ENCODE results near the gene TRIM65. TPM values are rescaled to one million over a fixed set of nuclear protein-coding genes. Genes with fewer than 3 reads are reported as not detected.

Gene TRIM65
- total and polyA plus RNA-seq, 12 donors = 4.1 to 46.9 (median 14.5) TPM

GRCh38 chr17:75885431-75885830 lies 11.3 kb downstream of the TRIM65 start:
- no peaks in the 10 kb centered on the region for H3K36me3 ChIP-seq (replicated peaks in 1 of 2)
- 72 to 96% (median 76%) methylated on average over 8 of the region's 8 CpGs for WGBS, 4 donors
- no peak for DNase-seq
- no peak for TF ChIP-seq POLR2A (IDR thresholded peaks at IDR 0.05)
- no peak overlapping the region for H3K4me3 ChIP-seq
- intact Hi-C loops (cut with DNase I) = no loop called here
- no peak overlapping the region for H3K27ac ChIP-seq
- no peaks in the 10 kb centered on the region for H3K4me1 ChIP-seq (replicated peaks in 1 of 2)
- H3K9me3 ChIP-seq (replicated peaks in 1 of 3) = no peaks in the 10 kb centered on the region
- H3K27me3 ChIP-seq = no peaks in the 10 kb centered on the region

- Histone ChIP-seq H3K9me3 (replicated peaks in 1 of 3) (no peaks in the 10 kb centered on the region), H3K27me3 (no peaks in the 10 kb centered on the region), H3K4me3 (no peak overlapping the region), H3K27ac (no peak overlapping the region), H3K4me1 (replicated peaks in 1 of 2) (peaks cover 2 to 15% of the 10 kb centered on the region in 2 donors), H3K36me3 (replicated peaks in 1 of 2) (no peaks in the 10 kb centered on the region)
- TF ChIP-seq POLR2A (IDR thresholded peaks at IDR 0.05) = no peak
- TF ChIP-seq CTCF (IDR thresholded peaks at IDR 0.05) = no peak
- no peak for DNase-seq
- 86 to 93% (median 89%) methylated on average over 15 of the region's 15 CpGs for WGBS, 4 donors
- intact Hi-C loops (cut with DNase I) = no loop called here
These were observed 14.9 kb downstream of the TRIM65 start for GRCh38 chr17:75881678-75882454.

- no peaks in the 10 kb centered on the region for H3K9me3 ChIP-seq (replicated peaks in 1 of 3)
- H3K27me3 ChIP-seq = no peaks in the 10 kb centered on the region
- H3K4me3 ChIP-seq = no peak overlapping the region
- no peak for TF ChIP-seq CTCF (IDR thresholded peaks at IDR 0.05)
- H3K27ac ChIP-seq = no peak overlapping the region
- WGBS, 4 donors = 73 to 91% (median 79%) methylated on average over 7 of the region's 7 CpGs
- DNase-seq = no peak
- intact Hi-C loops (cut with DNase I) = no loop called here
- H3K4me1 ChIP-seq (replicated peaks in 1 of 2) = peaks cover 16 to 31% of the 10 kb centered on the region in 2 donors
- H3K36me3 ChIP-seq (replicated peaks in 1 of 2) = no peaks in the 10 kb centered on the region
These were observed 16.5 kb downstream of the TRIM65 start for GRCh38 chr17:75880266-75880665.

- Histone ChIP-seq H3K4me3 (peak within 1 kb of the TSS in 2 of 4 donors; percentile 33 to 95), H3K4me1 (replicated peaks in 1 of 2) (peaks cover 16 to 37% of the 10 kb centered on the region in 2 donors), H3K9me3 (replicated peaks in 1 of 3) (no peaks in the 10 kb centered on the region), H3K36me3 (replicated peaks in 1 of 2) (peaks cover 0 to 8% of the 10 kb centered on the region in 2 donors), H3K27me3 (no peaks in the 10 kb centered on the region), H3K27ac (peak within 1 kb of the TSS in 4 of 5 donors; percentile 81 to 93 (median 86))
- TF ChIP-seq POLR2A (IDR thresholded peaks at IDR 0.05) (peak; percentile 23 to 51), CTCF (IDR thresholded peaks at IDR 0.05) (peak in 2 of 6 experiments; percentile 10 to 45)
- peak; percentile 61 to 69 (median 63) for DNase-seq
- intact Hi-C loops (cut with DNase I) = no loop called here
- 1 to 3% (median 1%) methylated on average over 13 to 87 of the region's 87 CpGs for WGBS, 4 donors
These were observed 18.4 kb downstream of the TRIM65 start, which contains the start of gene TRIM47 for GRCh38 chr17:75878174-75878998. Gene TRIM47, minus strand, starts transcription at chr17:75878581. Its CDS starts 33 bp downstream, at chr17:75878548.

All from adrenal gland (tissue), 12 donors.